Muscle of back (tissue), 11 donors: ENCODE data around the gene HEXD. TPM values are rescaled to one million over a fixed set of nuclear protein-coding genes. Genes with fewer than 3 reads are reported as not detected.

Source experiments
- DNase-seq, 3 donors: peaks; one replicate each; pipeline versions ENCODE4 v3.0.0 to v3.0.0-alpha.2; 2013
- polyA plus RNA-seq, 10 donors: library from polyadenylated mRNA; unstranded; fragments of 120-200 nt; gene quantifications; one replicate each; pipeline ENCODE4 v1.2.1, GENCODE V29; 2013; ENCODE audit not compliant: insufficient read length in 10 of 10

HEXD gene
- polyA plus RNA-seq, 10 donors = 17.0 to 29.4 (median 18.4) TPM

GRCh38 chr17:82489851-82490511 is 71.8 kb downstream of the HEXD start:
- DNase-seq = no peak

GRCh38 chr17:82490512-82491195 is 72.5 kb downstream of the HEXD start:
- DNase-seq = no peak

GRCh38 chr17:82491196-82491530 is 73.0 kb downstream of the HEXD start:
- DNase-seq = no peak

DNA sequence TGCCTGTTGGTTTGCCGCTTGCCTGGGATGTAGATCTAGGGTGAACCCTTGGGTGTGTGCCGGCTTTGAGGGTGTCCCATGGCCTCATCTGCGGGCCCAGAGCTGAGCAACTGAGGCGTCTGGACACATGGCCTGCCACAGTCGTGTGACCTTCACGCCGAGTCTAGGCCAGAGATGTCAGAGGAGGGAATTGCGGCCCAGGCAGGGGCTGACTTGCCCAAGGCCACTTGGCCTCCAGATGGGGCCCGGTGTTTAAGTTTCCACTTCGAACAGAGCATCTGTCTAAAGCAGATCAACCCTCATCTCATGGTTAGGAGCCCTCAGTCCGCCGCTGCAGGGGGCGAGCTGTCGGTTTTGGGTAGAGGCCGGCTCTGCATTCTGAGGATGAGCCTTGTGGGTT is 73.4 kb downstream of the HEXD start:
- DNase-seq = no peak

Other genes with a start within 250 kb of the HEXD start
- gene CCDC57, start 205.5 kb upstream of the HEXD start, polyA plus RNA-seq = 10 to 100 TPM; 15.7 to 32.8 (median 22.1) TPM
- 10 to 100 TPM; 20.2 to 39.1 (median 23.3) TPM for gene SLC16A3, start 189.3 kb upstream of the HEXD start, polyA plus RNA-seq
- gene CSNK1D, start 144.6 kb upstream of the HEXD start, polyA plus RNA-seq = 10 to 100 TPM; 60.6 to 74.0 (median 65.9) TPM
- 1 to 10 TPM in 3 of 10 donors, under 1 TPM in 7; 0.27 to 5.9 (median 0.67) TPM for gene CD7, start 100.7 kb upstream of the HEXD start, polyA plus RNA-seq
- gene SECTM1, start 84.6 kb upstream of the HEXD start, polyA plus RNA-seq = 10 to 100 TPM in 1 of 10 donors, 1 to 10 TPM in 9; 2.0 to 14.6 (median 2.8) TPM
- gene TEX19, start 59.1 kb upstream of the HEXD start, polyA plus RNA-seq = under 1 TPM in 3 of 10 donors, not detected in 7; 0.14 to 0.20 (median 0.15) TPM
- gene UTS2R, start 46.6 kb upstream of the HEXD start, polyA plus RNA-seq = 1 to 10 TPM; 2.2 to 9.3 (median 4.1) TPM
- gene OGFOD3, start 239 bp downstream of the HEXD start, polyA plus RNA-seq = 10 to 100 TPM; 13.1 to 26.1 (median 19.0) TPM
- gene CYBC1, start 32.4 kb downstream of the HEXD start, polyA plus RNA-seq = 10 to 100 TPM; 27.8 to 39.2 (median 29.6) TPM
- 10 to 100 TPM; 55.4 to 93.2 (median 65.5) TPM for gene NARF, start 40.4 kb downstream of the HEXD start, polyA plus RNA-seq
- gene FOXK2, start 101.4 kb downstream of the HEXD start, polyA plus RNA-seq = 10 to 100 TPM; 34.3 to 45.3 (median 40.1) TPM
- gene WDR45B, start 230.1 kb downstream of the HEXD start, polyA plus RNA-seq = 10 to 100 TPM; 51.5 to 71.7 (median 58.3) TPM